Pancreas (tissue), 10 donors: ENCODE results near the gene GOLGA8K. TPM values are rescaled to one million over a fixed set of nuclear protein-coding genes. Genes with fewer than 3 reads are reported as not detected.
"Not testable (repeated sequence)": the region's sequence is repeated elsewhere in the genome, so short reads cannot be mapped to it uniquely, and the experiment has no call there.

Experiments used
- ATAC-seq, 4 donors: fragments of 200-7000 bp; cut with Tn5 transposase; one replicate each; pipeline versions ENCODE4 v1.8.0 to v1.9.1; 2020; ENCODE audit warnings: mild to moderate bottlenecking in 4 of 4, moderate library complexity in 4 of 4
- DNase-seq, 6 donors: peaks; one replicate each; pipeline ENCODE4 v3.0.0-alpha.2; 2020
- FAIRE-seq: peaks from 2 replicates; lab custom pipeline; 2012; peaks lifted over from hg19 to GRCh38; lab: Jason Lieb, UNC
- H3K27ac ChIP-seq, 4 donors: fragments of 200-600 bp; sonication (generic); 1 replicate in 3 of 4; 2 replicates in 1 of 4; pipeline versions ENCODE4 v1.5.0 to v1.8.0; 2020
- H3K27me3 ChIP-seq, 4 donors: fragments of 200-600 bp; one replicate each; pipeline ENCODE4 v1.8.0; 2021
- H3K36me3 ChIP-seq, 3 donors: fragments of 200-600 bp; sonication (generic) in 1 of 3; one replicate each; pipeline versions ENCODE4 v1.5.0 to v1.8.0; 2020 to 2021
- H3K4me1 ChIP-seq, 3 donors: fragments of 200-600 bp; one replicate each; pipeline ENCODE4 v1.8.0; 2021
- H3K4me3 ChIP-seq, 4 donors: fragments of 200-600 bp; sonication (generic) in 2 of 4; one replicate each; pipeline versions ENCODE4 v1.5.0 to v1.8.0; 2020 to 2021
- H3K9me3 ChIP-seq, 4 donors: fragments of 200-600 bp; one replicate each; pipeline ENCODE4 v1.8.0; 2021
- WGBS, 2 donors: extraction: QIAGEN DNeasy Blood & Tissue Kit; methylation state at CpG; one replicate each; pipeline ENCODE4 v1.1.7; 2013; 5-methylcytosine and 5-hydroxymethylcytosine counted together
- intact Hi-C, 3 donors: fragments of 100-400 bp; cut with DNase I; formaldehyde crosslinking; loops; one replicate each; pipeline versions ENCODE4 v1.11.1 to v1.14.2; 2022
- polyA plus RNA-seq, 2 donors: library from polyadenylated mRNA; stranded (reverse); fragments of 200-250 nt; gene quantifications; one replicate each; pipeline ENCODE4 v1.2.3, GENCODE V29; 2013
- total RNA-seq, 6 donors: library from RNA; stranded (reverse); fragmentation: NEBNext Ultra II Directional in 4 of 6; extraction: Animal tissue kit (Norgen Biotek cat#: 25700) in 4 of 6; gene quantifications; one replicate each; pipeline versions ENCODE4 v1.2.1 to v1.2.4, GENCODE V29; 2021 to 2023
- donor health status: healthy with polysubstance abuse.
- donor health status: DM: no; HTN: no; CAD: no; lungs with moderate emphysema.
- donor health status: DM: no; HTN: no; CAD: no.
- donor health status: control.
- donor health status: control.
- donor health status: Bipolar disorder and iron deficiency.
- donor health status: DM: yes; HTN: yes; CAD: no.
- donor health status: DM: no; HTN: no; CAD: no.
- donor health status: DM: no; HTN: no; CAD: no.
- donor health status: DM: yes; HTN: yes; CAD: no.

Gene GOLGA8K
- total and polyA plus RNA-seq, 8 donors: 0.23 to 2.6 (median 1.7) TPM

GRCh38 chr15:32385823-32386495, 17.1 kb downstream of the GOLGA8K start:
- intact Hi-C loops, H3K4me1 ChIP-seq, ATAC-seq, H3K27ac ChIP-seq, H3K27me3 ChIP-seq, H3K4me3 ChIP-seq, H3K36me3 ChIP-seq, DNase-seq, H3K9me3 ChIP-seq, FAIRE-seq: not testable (repeated sequence)
- 65 to 87% methylated on average over 6 of the region's 13 CpGs for WGBS, 2 donors

- H3K4me3 ChIP-seq, FAIRE-seq, ATAC-seq, intact Hi-C loops, H3K27ac ChIP-seq, H3K4me1 ChIP-seq, DNase-seq, H3K27me3 ChIP-seq, H3K36me3 ChIP-seq, H3K9me3 ChIP-seq: not testable (repeated sequence)
- 71% methylated on average over 1 of the region's 2 CpGs; no CpG with 5 or more reads in 1 of the 2 donors for WGBS, 2 donors
Observed at GRCh38 chr15:32374185-32374584, 28.9 kb downstream of the GOLGA8K start.

DNA sequence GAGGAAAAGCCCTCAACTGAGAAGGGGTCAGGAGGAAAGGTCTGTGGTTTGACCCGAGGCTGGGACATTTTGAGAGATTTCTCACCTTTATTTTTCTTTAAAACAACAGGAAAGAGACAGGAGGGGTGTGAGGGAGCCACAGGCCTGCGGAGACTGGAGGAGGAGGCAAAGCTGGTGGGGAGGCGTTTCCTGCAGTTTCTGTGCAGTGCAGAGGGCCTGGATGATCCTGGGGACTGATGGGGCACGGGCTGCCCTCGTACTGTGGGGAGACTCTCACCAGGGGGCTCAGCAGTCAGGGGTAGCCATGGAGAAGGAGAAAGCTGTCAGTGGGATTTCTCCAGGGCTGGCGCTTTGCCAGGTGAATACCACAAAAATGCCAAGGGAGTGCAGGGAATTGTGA, 29.4 kb downstream of the GOLGA8K start:
- intact Hi-C loops: not testable (repeated sequence)
- no CpG with 5 or more reads among the region's 6 CpGs for WGBS, 2 donors

GRCh38 chr15:32372075-32372474, 31.0 kb downstream of the GOLGA8K start:
- ATAC-seq, DNase-seq, FAIRE-seq, H3K36me3 ChIP-seq, H3K9me3 ChIP-seq, H3K27me3 ChIP-seq, H3K4me1 ChIP-seq, H3K4me3 ChIP-seq, intact Hi-C loops, H3K27ac ChIP-seq: not testable (repeated sequence)
- WGBS, 2 donors: 95 to 98% methylated on average over 3 of the region's 5 CpGs

More for the DNA sequence above, 29.4 kb downstream of the GOLGA8K start:
- not testable (repeated sequence) for H3K9me3 ChIP-seq, FAIRE-seq, H3K27me3 ChIP-seq, H3K4me1 ChIP-seq, H3K36me3 ChIP-seq, DNase-seq, ATAC-seq, H3K4me3 ChIP-seq, H3K27ac ChIP-seq

DNA sequence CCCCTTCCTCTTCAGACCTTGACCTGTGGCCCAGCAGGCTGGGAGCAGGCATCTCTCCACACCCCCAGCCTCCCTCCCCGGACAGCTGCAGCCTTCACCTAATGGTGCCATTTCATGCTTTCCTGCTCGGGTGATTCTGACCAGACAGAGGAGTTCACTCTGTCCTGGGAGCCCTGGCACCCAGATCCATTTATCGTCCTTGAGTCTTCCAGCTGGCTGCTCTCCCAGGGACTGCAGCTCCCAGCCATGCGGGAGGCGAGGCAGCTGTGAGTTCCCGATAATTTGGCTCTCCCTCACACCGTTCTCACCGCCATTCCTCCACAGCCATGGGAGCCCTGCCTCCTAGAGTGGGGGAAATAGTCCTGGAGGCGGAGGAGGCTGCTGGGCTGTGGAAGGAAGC, 32.6 kb downstream of the GOLGA8K start:
- FAIRE-seq: not testable (repeated sequence)
- ATAC-seq: peak; percentile 89 to 92 (median 91)
- WGBS, 2 donors: no CpG with 5 or more reads among the region's 9 CpGs

DNA sequence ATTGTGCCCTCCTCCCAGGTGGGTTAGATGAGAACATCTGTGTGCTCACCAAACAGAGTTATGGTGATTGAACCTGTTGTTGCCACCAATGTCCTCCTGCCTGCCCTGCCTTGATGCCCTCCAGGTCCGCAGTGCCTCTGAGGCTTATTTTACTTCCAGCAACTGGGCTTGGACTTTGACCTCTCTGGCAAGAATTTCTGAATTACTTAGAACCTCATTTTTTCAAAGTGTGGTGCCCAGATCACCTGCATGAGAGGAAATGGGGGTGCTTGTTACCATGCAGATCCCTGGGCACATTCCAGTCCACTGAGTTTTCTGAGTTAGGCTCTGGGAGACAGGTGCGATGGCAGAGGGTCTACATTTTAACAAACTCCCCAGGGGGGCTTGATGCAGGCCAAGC, 33.0 kb downstream of the GOLGA8K start:
- H3K27ac ChIP-seq, DNase-seq, intact Hi-C loops, H3K4me3 ChIP-seq, H3K9me3 ChIP-seq, H3K36me3 ChIP-seq, FAIRE-seq, H3K4me1 ChIP-seq, H3K27me3 ChIP-seq: not testable (repeated sequence)
- peak; percentile 30 to 64 (median 50) for ATAC-seq
- no CpG with 5 or more reads among the region's 2 CpGs for WGBS, 2 donors

More for the DNA sequence above, 32.6 kb downstream of the GOLGA8K start:
- intact Hi-C loops, H3K4me3 ChIP-seq, H3K9me3 ChIP-seq, H3K27ac ChIP-seq, DNase-seq, H3K4me1 ChIP-seq, H3K36me3 ChIP-seq, H3K27me3 ChIP-seq: not testable (repeated sequence)

- DNase-seq, H3K27me3 ChIP-seq, FAIRE-seq, H3K27ac ChIP-seq, H3K4me3 ChIP-seq, H3K9me3 ChIP-seq, H3K4me1 ChIP-seq, intact Hi-C loops, H3K36me3 ChIP-seq: not testable (repeated sequence)
- ATAC-seq: peak in 1 of 4 donors; percentile 7
- WGBS, 2 donors: no CpG with 5 or more reads among the region's 7 CpGs
Observed at GRCh38 chr15:32366492-32366891, 36.6 kb downstream of the GOLGA8K start.

GRCh38 chr15:32365955-32366354, 37.1 kb downstream of the GOLGA8K start:
- intact Hi-C loops, FAIRE-seq: not testable (repeated sequence)

GRCh38 chr15:32364944-32365343, 38.1 kb downstream of the GOLGA8K start:
- H3K4me3 ChIP-seq, H3K27ac ChIP-seq, intact Hi-C loops, H3K9me3 ChIP-seq, H3K4me1 ChIP-seq, H3K27me3 ChIP-seq, FAIRE-seq, H3K36me3 ChIP-seq: not testable (repeated sequence)
- WGBS, 2 donors: no CpG with 5 or more reads among the region's 16 CpGs
- DNase-seq (peak in 4 of 6 donors; percentile 31 to 72 (median 71)), ATAC-seq (peak; percentile 28 to 82 (median 76))

More at GRCh38 chr15:32365955-32366354, 37.1 kb downstream of the GOLGA8K start:
- no CpG with 5 or more reads among the region's 10 CpGs for WGBS, 2 donors
- ATAC-seq, H3K4me3 ChIP-seq, H3K4me1 ChIP-seq, DNase-seq, H3K36me3 ChIP-seq, H3K27me3 ChIP-seq, H3K27ac ChIP-seq, H3K9me3 ChIP-seq: not testable (repeated sequence)

- H3K4me3 ChIP-seq, ATAC-seq, H3K36me3 ChIP-seq, intact Hi-C loops, H3K9me3 ChIP-seq, H3K27ac ChIP-seq, H3K27me3 ChIP-seq, H3K4me1 ChIP-seq, FAIRE-seq: not testable (repeated sequence)
- peak in 1 of 6 donors; percentile 36 for DNase-seq
- 52 to 75% methylated on average over 4 to 5 of the region's 8 CpGs for WGBS, 2 donors
Observed at GRCh38 chr15:32363449-32363848, 39.6 kb downstream of the GOLGA8K start.

- intact Hi-C loops, H3K27ac ChIP-seq, H3K9me3 ChIP-seq, H3K36me3 ChIP-seq, H3K27me3 ChIP-seq, H3K4me3 ChIP-seq, DNase-seq, FAIRE-seq, H3K4me1 ChIP-seq: not testable (repeated sequence)
- peak; percentile 61 to 85 (median 73) for ATAC-seq
- WGBS, 2 donors: 50 to 54% methylated on average over 2 to 3 of the region's 4 CpGs
Observed at GRCh38 chr15:32361662-32362061, 41.4 kb downstream of the GOLGA8K start.

DNA sequence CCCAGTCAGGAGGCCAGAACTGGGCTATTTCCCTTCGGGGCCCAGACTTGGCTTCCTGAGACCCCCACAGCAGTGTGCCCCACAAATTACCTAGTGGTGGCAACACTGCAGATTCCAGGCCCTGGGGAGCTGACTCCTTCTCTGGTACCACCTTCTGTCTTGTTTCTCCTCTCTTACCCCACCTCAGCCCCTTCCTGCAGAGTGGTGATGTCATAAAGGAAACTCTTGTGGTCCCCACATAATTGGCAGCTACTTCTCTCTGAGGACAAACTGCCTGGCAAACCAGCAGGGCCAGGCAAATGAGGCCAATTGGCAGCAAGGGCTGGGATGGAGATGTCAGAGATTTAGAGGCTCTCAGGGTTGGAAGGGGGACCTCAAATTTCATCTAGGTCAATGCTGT, 44.6 kb downstream of the GOLGA8K start:
- WGBS, 2 donors: 73 to 86% methylated on average over 1 of the region's 1 CpG
- intact Hi-C loops, DNase-seq, H3K4me1 ChIP-seq, FAIRE-seq, H3K4me3 ChIP-seq, ATAC-seq, H3K27me3 ChIP-seq, H3K36me3 ChIP-seq, H3K27ac ChIP-seq, H3K9me3 ChIP-seq: not testable (repeated sequence)
